Measurements from ENCODE around the gene TNS2.

TNS2 gene

GRCh38 chr12:53098354-53098981 lies 48.6 kb downstream of the TNS2 start:
- TF ChIP-seq CREB1 (IDR thresholded peaks at IDR 0.05; ENCODE audit: low read depth) (no peak), FOXM1 (IDR thresholded peaks at IDR 0.05; ENCODE audit: borderline replicate concordance, low read depth) (no peak), ZBTB7A (IDR thresholded peaks at IDR 0.05; ENCODE audit: low read depth) (no peak), EGR1 (IDR thresholded peaks at IDR 0.05) (no peak), EP300 (IDR thresholded peaks at IDR 0.05; ENCODE audit: borderline replicate concordance) (no peak), TEAD4 (IDR thresholded peaks at IDR 0.05) (no peak), YY1 (IDR thresholded peaks at IDR 0.05; ENCODE audit: low read depth) (no peak), TAF1 (IDR thresholded peaks at IDR 0.05; ENCODE audit: low read depth) (no peak), TCF12 (IDR thresholded peaks at IDR 0.05; ENCODE audit: low read depth) (no peak), RAD21 (IDR thresholded peaks at IDR 0.05; ENCODE audit: low read depth) (no peak), CEBPB (IDR thresholded peaks at IDR 0.05) (no peak), NFIC (IDR thresholded peaks at IDR 0.05) (no peak)
- TF ChIP-seq, protein P1, sequence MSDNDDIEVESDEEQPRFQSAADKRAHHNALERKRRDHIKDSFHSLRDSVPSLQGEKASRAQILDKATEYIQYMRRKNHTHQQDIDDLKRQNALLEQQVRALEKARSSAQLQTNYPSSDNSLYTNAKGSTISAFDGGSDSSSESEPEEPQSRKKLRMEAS (IDR thresholded peaks at IDR 0.05) = no peak
- TF ChIP-seq, protein P2, sequence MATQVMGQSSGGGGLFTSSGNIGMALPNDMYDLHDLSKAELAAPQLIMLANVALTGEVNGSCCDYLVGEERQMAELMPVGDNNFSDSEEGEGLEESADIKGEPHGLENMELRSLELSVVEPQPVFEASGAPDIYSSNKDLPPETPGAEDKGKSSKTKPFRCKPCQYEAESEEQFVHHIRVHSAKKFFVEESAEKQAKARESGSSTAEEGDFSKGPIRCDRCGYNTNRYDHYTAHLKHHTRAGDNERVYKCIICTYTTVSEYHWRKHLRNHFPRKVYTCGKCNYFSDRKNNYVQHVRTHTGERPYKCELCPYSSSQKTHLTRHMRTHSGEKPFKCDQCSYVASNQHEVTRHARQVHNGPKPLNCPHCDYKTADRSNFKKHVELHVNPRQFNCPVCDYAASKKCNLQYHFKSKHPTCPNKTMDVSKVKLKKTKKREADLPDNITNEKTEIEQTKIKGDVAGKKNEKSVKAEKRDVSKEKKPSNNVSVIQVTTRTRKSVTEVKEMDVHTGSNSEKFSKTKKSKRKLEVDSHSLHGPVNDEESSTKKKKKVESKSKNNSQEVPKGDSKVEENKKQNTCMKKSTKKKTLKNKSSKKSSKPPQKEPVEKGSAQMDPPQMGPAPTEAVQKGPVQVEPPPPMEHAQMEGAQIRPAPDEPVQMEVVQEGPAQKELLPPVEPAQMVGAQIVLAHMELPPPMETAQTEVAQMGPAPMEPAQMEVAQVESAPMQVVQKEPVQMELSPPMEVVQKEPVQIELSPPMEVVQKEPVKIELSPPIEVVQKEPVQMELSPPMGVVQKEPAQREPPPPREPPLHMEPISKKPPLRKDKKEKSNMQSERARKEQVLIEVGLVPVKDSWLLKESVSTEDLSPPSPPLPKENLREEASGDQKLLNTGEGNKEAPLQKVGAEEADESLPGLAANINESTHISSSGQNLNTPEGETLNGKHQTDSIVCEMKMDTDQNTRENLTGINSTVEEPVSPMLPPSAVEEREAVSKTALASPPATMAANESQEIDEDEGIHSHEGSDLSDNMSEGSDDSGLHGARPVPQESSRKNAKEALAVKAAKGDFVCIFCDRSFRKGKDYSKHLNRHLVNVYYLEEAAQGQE (IDR thresholded peaks at IDR 0.05; ENCODE audit: low read depth) = no peak
- TF ChIP-seq, protein P3, sequence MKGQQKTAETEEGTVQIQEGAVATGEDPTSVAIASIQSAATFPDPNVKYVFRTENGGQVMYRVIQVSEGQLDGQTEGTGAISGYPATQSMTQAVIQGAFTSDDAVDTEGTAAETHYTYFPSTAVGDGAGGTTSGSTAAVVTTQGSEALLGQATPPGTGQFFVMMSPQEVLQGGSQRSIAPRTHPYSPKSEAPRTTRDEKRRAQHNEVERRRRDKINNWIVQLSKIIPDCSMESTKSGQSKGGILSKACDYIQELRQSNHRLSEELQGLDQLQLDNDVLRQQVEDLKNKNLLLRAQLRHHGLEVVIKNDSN (IDR thresholded peaks at IDR 0.05) = no peak

DNA sequence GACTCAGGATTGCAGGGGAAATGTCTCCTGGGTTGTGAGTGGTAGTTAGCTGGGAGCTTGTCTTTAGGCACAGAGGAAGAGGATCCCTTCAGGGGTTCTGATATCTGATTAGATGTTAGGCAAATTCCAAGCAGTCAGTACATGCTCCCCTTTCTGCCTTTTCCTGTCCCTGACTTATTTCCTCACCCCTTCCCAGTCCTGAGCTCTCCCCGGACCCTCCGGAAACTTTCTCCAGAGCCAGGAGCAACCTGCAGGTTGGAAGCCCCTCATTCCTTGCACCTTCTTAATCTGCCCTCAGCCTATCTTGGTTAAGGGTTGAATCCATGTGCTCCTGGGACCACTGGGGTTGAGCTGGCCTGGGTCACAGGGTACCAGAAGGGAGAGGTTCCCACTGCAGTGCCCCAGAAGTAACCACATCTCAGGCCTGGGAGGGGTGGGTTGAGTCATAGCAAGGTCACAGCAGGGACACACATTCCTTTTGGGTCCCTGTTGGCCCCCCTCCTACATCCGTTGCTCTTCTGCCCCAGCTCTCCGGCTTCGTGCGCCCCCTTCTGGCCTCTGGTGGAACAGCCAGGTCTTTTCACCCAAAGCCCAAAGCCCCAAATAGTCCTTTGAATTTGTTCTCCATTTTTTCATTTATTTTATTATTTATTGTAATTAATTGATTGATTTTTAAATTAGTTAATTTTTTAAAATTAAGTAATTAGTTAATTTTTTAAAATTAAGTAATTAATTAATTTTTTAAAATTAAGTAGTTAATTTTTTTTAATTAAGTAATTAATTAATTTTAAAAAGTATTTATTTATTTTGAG lies 49.4 kb downstream of the TNS2 start:
- TF ChIP-seq ZBTB7A (IDR thresholded peaks at IDR 0.05; ENCODE audit: low read depth) = peak; percentile 90
- TF ChIP-seq TAF1 (IDR thresholded peaks at IDR 0.05; ENCODE audit: low read depth) = no peak
- peak; percentile 77 for TF ChIP-seq TEAD4 (IDR thresholded peaks at IDR 0.05)
- no peak for TF ChIP-seq FOXM1 (IDR thresholded peaks at IDR 0.05; ENCODE audit: borderline replicate concordance, low read depth)
- no peak for TF ChIP-seq YY1 (IDR thresholded peaks at IDR 0.05; ENCODE audit: low read depth)
- peak; percentile 30; the same call in 1 of the 2 replicates for TF ChIP-seq EP300 (IDR thresholded peaks at IDR 0.05; ENCODE audit: borderline replicate concordance)
- peak; percentile 39; the same call in 1 of the 2 replicates for TF ChIP-seq TCF12 (IDR thresholded peaks at IDR 0.05; ENCODE audit: low read depth)
- TF ChIP-seq EGR1 (IDR thresholded peaks at IDR 0.05) = no peak
- TF ChIP-seq RAD21 (IDR thresholded peaks at IDR 0.05; ENCODE audit: low read depth) = peak; percentile 95
- peak; percentile 21; the same call in 1 of the 2 replicates for TF ChIP-seq NFIC (IDR thresholded peaks at IDR 0.05)
- TF ChIP-seq, protein P2 (IDR thresholded peaks at IDR 0.05; ENCODE audit: low read depth) = no peak
- TF ChIP-seq, protein P1 (IDR thresholded peaks at IDR 0.05) = peak; percentile 38; the same call in 1 of the 2 replicates

GRCh38 chr12:53100466-53101151 lies 50.7 kb downstream of the TNS2 start:
- no peak for TF ChIP-seq CREB1 (IDR thresholded peaks at IDR 0.05; ENCODE audit: low read depth)
- TF ChIP-seq TCF12 (IDR thresholded peaks at IDR 0.05; ENCODE audit: low read depth) = no peak
- TF ChIP-seq FOXM1 (IDR thresholded peaks at IDR 0.05; ENCODE audit: borderline replicate concordance, low read depth) = no peak
- TF ChIP-seq NFIC (IDR thresholded peaks at IDR 0.05) = no peak
- TF ChIP-seq YY1 (IDR thresholded peaks at IDR 0.05; ENCODE audit: low read depth) = no peak
- no peak for TF ChIP-seq ZBTB7A (IDR thresholded peaks at IDR 0.05; ENCODE audit: low read depth)
- TF ChIP-seq, protein P1 (IDR thresholded peaks at IDR 0.05) = no peak
- TF ChIP-seq, protein P2 (IDR thresholded peaks at IDR 0.05; ENCODE audit: low read depth) = no peak
- TF ChIP-seq RAD21 (IDR thresholded peaks at IDR 0.05; ENCODE audit: low read depth) = no peak
- TF ChIP-seq, protein P3 (IDR thresholded peaks at IDR 0.05) = no peak
- TF ChIP-seq TEAD4 (IDR thresholded peaks at IDR 0.05) = no peak
- TF ChIP-seq EGR1 (IDR thresholded peaks at IDR 0.05) = no peak
- no peak for TF ChIP-seq EP300 (IDR thresholded peaks at IDR 0.05; ENCODE audit: borderline replicate concordance)
